ENCODE data around the gene DDX17. TPM values are rescaled to one million over a fixed set of nuclear protein-coding genes. Genes with fewer than 3 reads are reported as not detected.
A peak's percentile ranks its signal among the peaks of the same experiment; 100 is the strongest.

The DDX17 gene
- total RNA-seq, 2 experiments from 2014 or later, result 259 to 328 TPM

DNA sequence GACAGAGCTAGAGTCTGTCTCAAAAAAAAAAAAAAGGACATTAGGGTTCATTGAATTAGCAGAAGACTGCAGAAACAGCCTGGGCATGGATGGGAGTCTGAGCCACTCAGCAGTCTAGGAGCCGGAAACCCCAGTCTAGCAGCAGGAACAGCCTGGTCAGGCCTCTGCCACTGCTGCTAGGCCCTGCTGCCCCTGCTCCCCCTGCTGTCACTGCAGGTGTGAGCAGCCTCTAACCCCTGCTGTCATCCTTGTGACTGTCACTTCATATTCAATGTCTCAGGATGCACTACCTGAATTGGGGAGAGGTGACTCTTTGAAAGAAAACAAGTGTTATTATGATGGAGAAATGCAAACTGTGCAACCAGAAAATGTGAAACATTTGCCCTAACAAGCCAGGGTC lies 7.0 kb upstream of the DDX17 start:
- CTCF ChIA-PET, result interaction anchor here (1.2 kb wide), 1 partner anchor 11 kb away, joined by 3 read pairs; no protein-coding TSS in a partner anchor
- POLR2A ChIA-PET, result no interaction called here
- Mint-ChIP-seq H3K36me3 (ENCODE audit: low read depth) (peaks cover 2% of the 10 kb centered on the region), H3K27me3 (no peaks in the 10 kb centered on the region), H3K27ac (no peak overlapping the region), H3K9me3 (ENCODE audit: low read depth) (peaks cover 1% of the 10 kb centered on the region), H3K4me1 (peaks cover 2% of the 10 kb centered on the region), H3K4me3 (no peak overlapping the region)
- intact Hi-C loops (cut with DNase I, micrococcal nuclease), result no loop called here
- DNase-seq (peak; percentile 66), ATAC-seq (peak; percentile 97)

DNA sequence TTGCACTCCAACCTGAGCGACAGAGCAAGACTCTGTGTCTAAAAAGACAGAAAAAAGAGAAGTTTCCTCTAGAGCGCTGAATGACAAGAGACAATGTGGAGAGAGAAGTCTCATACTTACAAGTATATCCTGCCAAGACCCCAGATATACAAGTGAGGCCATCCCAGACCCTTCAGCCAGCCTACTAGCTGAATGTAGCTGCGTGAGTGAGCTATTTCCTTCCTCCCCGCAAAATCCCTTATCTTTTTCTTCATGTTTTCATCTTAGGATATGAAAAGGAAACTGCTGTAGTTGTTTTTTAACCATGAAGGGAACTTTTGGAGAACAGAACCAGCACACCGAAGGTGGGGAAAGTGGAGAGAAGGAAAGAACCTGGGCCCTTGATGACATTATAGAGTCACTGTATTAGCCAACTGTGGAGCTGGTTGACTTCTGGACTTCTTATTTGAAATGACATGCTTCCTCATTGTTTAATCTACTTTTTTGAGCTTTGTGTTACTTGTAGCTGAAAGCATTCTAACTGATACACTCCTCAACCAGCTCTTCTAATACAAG lies 4.4 kb upstream of the DDX17 start:
- Mint-ChIP-seq H3K27me3 (no peaks in the 10 kb centered on the region), H3K9me3 (ENCODE audit: low read depth) (peaks cover 2% of the 10 kb centered on the region), H3K27ac (no peak overlapping the region), H3K4me1 (peaks cover 9% of the 10 kb centered on the region), H3K36me3 (ENCODE audit: low read depth) (peaks cover 4% of the 10 kb centered on the region), H3K4me3 (no peak overlapping the region)
- ChIA-PET CTCF (interaction anchor here (0.6 to 1.3 kb wide), 5 partner anchors 14 to 62 kb away, joined by 3 to 6 read pairs (median 3); no protein-coding TSS in a partner anchor), POLR2A (interaction anchor here (1.2 kb wide), 1 partner anchor 8 kb away, joined by 4 read pairs; no protein-coding TSS in a partner anchor)
- no peak for DNase-seq
- ATAC-seq, result no peak
- intact Hi-C loops (cut with DNase I, micrococcal nuclease), result no loop called here

DNA sequence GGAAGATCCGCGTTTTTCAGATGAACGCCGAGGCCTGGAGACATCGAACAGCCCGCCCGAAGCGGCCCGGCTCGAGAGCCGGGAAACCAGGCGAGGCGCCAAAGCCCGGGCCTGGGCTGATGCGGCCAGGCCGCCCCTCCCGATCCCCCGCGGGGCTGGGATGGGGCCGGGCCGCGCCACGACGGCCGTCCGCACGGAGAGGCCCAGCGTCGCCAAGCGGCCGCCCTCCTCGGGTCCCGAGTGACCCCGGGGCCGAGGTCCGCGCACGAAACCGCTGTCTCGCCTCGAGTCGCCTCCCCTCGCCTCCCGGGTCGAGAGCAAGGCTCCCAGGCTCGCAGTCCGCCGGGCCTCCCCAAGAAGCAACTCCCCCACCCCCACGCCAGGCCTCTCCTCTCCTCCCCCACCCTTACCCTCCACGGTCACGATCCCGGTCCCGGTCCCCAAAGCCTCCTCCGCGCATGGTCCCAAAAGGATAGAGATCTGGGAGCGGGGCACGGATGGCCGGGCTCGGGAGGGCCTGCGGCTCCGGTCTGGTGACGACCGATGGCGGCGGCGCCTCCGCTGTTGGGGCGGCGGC lies 482 bp downstream of the DDX17 start:
- DNase-seq, result peak; percentile 76
- POLR2A ChIA-PET, result no interaction called here

DNA sequence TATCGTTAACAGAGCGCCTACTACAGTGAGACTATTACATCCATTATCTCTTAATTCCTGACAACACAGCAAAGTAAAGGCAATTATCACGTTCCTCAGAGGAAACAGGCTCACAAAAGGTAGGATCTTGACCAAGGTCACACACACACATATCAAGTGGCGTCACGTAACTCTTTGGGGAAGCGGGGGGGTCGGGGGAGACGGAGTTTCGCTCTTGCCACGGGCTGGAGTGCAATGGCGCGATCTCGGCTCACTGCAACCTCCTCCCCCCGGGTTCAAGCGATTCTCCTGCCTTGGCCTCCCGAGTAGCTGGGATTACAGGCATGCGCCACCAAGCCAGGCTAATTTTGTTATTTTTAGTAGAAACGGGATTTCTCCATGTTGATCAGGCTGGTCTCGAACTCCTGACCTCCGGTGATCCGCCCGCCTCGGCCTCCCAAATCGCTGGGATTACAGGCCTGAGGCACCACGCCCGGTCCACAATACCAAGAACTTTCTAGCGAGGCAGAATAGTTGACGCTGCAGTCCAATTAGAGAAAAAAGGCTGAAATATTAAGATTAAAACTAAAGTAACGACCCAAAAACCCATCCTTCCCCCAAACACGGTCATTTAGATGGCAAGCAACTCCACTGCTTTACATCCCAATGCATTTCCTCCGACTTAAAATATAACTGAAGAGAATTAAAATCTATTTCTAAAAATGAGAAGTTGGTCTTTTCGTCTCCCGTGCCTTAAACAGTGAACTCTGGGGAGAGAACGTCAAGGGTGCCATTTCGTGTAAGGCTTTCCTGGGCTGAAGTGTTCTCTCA lies 1.2 kb downstream of the DDX17 start:
- intact Hi-C loops (cut with DNase I, micrococcal nuclease), result loop anchor here (5.0 kb wide), 4 partner anchors 108 to 658 kb away; partner anchors contain the start of genes CSNK1E (in 1 of the 2), EIF3L (in 1 of the 2) and TOMM22 (in 1 of the 2)
- peak overlapping the region; percentile 98 for H3K27ac Mint-ChIP-seq
- peaks cover 42% of the 10 kb centered on the region for H3K4me1 Mint-ChIP-seq
- no peaks in the 10 kb centered on the region for H3K27me3 Mint-ChIP-seq
- no peak for ATAC-seq
- peaks cover 55% of the 10 kb centered on the region for H3K36me3 Mint-ChIP-seq (ENCODE audit: low read depth)
- DNase-seq, result peak; percentile 80
- ChIA-PET CTCF (no interaction called here), POLR2A (no interaction called here)
- H3K4me3 Mint-ChIP-seq, result peak overlapping the region; percentile 89
- H3K9me3 Mint-ChIP-seq (ENCODE audit: low read depth), result peaks cover 2% of the 10 kb centered on the region

More for the DNA sequence above, 482 bp downstream of the DDX17 start:
- peak overlapping the region; percentile 89 for H3K4me3 Mint-ChIP-seq
- peaks cover 2% of the 10 kb centered on the region for H3K9me3 Mint-ChIP-seq (ENCODE audit: low read depth)
- H3K27ac Mint-ChIP-seq, result peak overlapping the region; percentile 100
- intact Hi-C loops (cut with DNase I, micrococcal nuclease), result loop anchor here (1.0 to 5.0 kb wide), 15 partner anchors 27 to 1977 kb away; partner anchors contain the start of genes DMC1 (in 2 of the 2), GTPBP1 (in 2 of the 2), CBY1 (in 1 of the 2) and CSNK1E (in 1 of the 2)
- no peaks in the 10 kb centered on the region for H3K27me3 Mint-ChIP-seq
- peaks cover 40% of the 10 kb centered on the region for H3K4me1 Mint-ChIP-seq
- peak; percentile 15 for ATAC-seq
- CTCF ChIA-PET, result no interaction called here
- H3K36me3 Mint-ChIP-seq (ENCODE audit: low read depth), result peaks cover 50% of the 10 kb centered on the region

DNA sequence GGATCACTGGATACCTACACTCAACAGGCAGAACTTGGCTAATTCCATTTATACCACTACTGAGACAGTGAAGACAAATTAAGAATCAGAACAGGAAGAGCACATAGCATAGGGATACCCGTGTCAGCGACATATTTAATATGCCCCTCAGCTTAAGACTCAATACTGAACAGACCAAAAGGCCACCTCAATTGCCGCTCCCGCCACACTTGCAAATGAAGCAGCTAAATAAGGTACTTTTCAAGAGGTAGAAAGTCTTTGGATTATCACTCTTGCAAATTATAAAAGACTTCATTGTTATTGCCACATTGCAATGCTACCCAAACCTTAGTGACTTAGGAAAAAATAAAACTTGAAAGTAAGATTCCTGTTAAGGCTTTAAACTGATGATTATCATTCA lies 3.1 kb downstream of the DDX17 start:
- Mint-ChIP-seq H3K4me1 (peaks cover 55% of the 10 kb centered on the region), H3K27ac (peak overlapping the region; percentile 98), H3K9me3 (ENCODE audit: low read depth) (peaks cover under 1% of the 10 kb centered on the region), H3K27me3 (no peaks in the 10 kb centered on the region), H3K36me3 (ENCODE audit: low read depth) (peaks cover 70% of the 10 kb centered on the region), H3K4me3 (peak overlapping the region; percentile 89)
- ChIA-PET CTCF (interaction anchor here (0.9 to 1.6 kb wide), 3 partner anchors 9 to 15 kb away, joined by 3 to 4 read pairs (median 3); no protein-coding TSS in a partner anchor), POLR2A (interaction anchor here (1.0 to 1.2 kb wide), 2 partner anchors 8 to 67 kb away, joined by 3 to 4 read pairs; partner anchors contain the start of gene DMC1)
- ATAC-seq (no peak), DNase-seq (no peak)
- intact Hi-C loops (cut with DNase I, micrococcal nuclease), result no loop called here

DNA sequence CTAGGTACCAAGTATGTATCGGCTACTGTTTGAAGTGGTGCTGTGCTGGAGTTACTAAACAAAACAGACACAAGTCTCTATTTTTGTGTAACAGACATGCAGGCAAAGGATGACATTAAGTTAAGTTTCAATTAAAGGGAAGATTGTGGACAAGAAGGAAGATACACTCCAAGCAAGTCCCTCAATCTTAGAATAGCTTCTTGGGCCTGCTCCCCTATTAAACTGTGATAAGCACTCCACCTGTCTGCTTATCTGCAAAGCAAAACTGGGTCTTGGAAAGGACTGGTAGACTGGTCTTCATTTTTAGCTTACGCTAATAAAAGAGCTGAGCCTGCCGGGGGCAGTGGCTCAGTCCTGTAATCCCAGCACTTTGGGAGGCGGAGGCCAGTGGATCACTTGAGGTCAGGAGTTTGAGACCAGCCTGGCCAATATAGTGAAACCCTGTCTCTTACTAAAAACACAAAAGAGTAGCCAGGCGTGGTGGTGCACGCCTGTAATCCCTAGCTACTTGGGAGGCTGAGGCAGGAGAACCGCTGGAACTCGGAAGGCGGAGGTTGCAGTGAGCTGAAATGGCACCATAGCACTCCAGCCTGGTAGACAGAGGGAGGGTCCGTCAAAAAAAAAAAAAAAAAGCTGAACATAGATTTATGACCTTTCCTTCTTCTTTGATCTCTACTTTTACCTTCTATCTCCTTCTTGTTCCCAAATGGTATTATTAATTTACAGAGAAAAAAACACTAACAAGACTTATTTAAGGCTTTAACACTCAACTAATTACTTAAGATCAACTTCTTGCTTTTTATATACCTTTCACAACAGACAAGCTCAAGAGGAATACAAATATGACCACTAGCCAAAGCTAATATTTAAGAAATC lies 4.1 kb downstream of the DDX17 start:
- ChIA-PET CTCF (interaction anchor here (0.6 to 1.6 kb wide), 8 partner anchors 8 to 180 kb away, joined by 3 to 6 read pairs (median 4); partner anchors contain the start of gene TOMM22), POLR2A (interaction anchor here (1.0 to 1.2 kb wide), 2 partner anchors 9 to 68 kb away, joined by 3 to 4 read pairs; partner anchors contain the start of gene DMC1)
- H3K27me3 Mint-ChIP-seq, result no peaks in the 10 kb centered on the region
- intact Hi-C loops (cut with DNase I, micrococcal nuclease), result no loop called here
- DNase-seq (no peak), ATAC-seq (no peak)
- H3K27ac Mint-ChIP-seq, result peak overlapping the region; percentile 98
- peaks cover 75% of the 10 kb centered on the region for H3K36me3 Mint-ChIP-seq (ENCODE audit: low read depth)
- H3K4me1 Mint-ChIP-seq, result peaks cover 57% of the 10 kb centered on the region
- no peaks in the 10 kb centered on the region for H3K9me3 Mint-ChIP-seq (ENCODE audit: low read depth)
- peak overlapping the region; percentile 89 for H3K4me3 Mint-ChIP-seq

DNA sequence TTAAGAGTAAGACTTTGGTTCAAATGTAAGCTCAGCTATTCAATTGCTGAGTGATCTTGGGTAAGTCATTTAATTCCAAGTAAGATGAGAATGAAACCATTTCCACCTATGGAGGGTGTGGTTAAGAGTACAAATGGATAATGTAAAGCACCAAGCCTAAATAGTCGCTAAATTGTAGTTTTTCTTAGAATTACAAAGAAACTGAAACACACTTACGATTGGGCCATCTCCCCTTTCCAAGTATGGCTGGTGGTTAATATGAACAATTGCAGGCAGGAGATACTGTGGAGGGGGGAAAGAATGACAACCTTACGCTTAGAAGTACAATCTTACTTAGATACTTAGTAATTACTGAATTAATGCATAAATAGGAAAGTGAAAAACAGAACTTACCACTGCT lies 8.2 kb downstream of the DDX17 start:
- DNase-seq (no peak), ATAC-seq (peak; percentile 85)
- no peaks in the 10 kb centered on the region for H3K9me3 Mint-ChIP-seq (ENCODE audit: low read depth)
- intact Hi-C loops (cut with DNase I, micrococcal nuclease), result no loop called here
- no peaks in the 10 kb centered on the region for H3K27me3 Mint-ChIP-seq
- CTCF ChIA-PET, result interaction anchor here (1.0 to 1.9 kb wide), 2 partner anchors 8 to 74 kb away, joined by 3 to 5 read pairs; no protein-coding TSS in a partner anchor
- no peak overlapping the region for H3K4me3 Mint-ChIP-seq
- peaks cover 83% of the 10 kb centered on the region for H3K36me3 Mint-ChIP-seq (ENCODE audit: low read depth)
- POLR2A ChIA-PET, result interaction anchor here (0.6 kb wide), 1 partner anchor 1011 kb away, joined by 4 read pairs; no protein-coding TSS in a partner anchor
- H3K4me1 Mint-ChIP-seq, result peaks cover 66% of the 10 kb centered on the region
- peak overlapping the region; percentile 51 for H3K27ac Mint-ChIP-seq

DNA sequence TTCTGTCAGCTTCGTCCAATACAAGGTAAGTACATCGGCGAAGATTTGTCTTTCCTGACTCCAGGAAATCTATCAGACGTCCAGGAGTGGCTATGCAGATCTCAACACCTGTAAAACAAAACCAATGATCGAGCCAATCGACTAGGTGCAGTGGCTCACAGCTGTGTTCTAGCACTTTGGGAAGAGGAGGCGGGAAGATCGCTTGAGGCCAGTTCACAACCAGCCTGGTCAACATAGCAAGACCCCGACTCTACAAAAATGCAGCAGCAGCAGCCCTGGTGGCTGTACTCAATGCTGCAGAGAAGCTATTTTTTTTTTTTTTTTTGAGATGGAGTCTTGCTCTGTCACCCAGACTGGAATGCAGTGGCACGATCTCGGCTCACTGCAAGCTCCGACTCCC lies 11.2 kb downstream of the DDX17 start:
- Mint-ChIP-seq H3K36me3 (ENCODE audit: low read depth) (peaks cover 76% of the 10 kb centered on the region), H3K27ac (peak overlapping the region; percentile 59), H3K9me3 (ENCODE audit: low read depth) (no peaks in the 10 kb centered on the region), H3K4me3 (no peak overlapping the region), H3K27me3 (no peaks in the 10 kb centered on the region), H3K4me1 (peaks cover 62% of the 10 kb centered on the region)
- intact Hi-C loops (cut with DNase I, micrococcal nuclease), result no loop called here
- POLR2A ChIA-PET, result interaction anchor here (0.9 kb wide), 1 partner anchor 14 kb away, joined by 4 read pairs; no protein-coding TSS in a partner anchor
- ATAC-seq (no peak), DNase-seq (no peak)
- CTCF ChIA-PET, result interaction anchor here (0.8 to 1.6 kb wide), 4 partner anchors 8 to 27 kb away, joined by 3 to 6 read pairs (median 4); partner anchors contain the start of gene KDELR3

DNA sequence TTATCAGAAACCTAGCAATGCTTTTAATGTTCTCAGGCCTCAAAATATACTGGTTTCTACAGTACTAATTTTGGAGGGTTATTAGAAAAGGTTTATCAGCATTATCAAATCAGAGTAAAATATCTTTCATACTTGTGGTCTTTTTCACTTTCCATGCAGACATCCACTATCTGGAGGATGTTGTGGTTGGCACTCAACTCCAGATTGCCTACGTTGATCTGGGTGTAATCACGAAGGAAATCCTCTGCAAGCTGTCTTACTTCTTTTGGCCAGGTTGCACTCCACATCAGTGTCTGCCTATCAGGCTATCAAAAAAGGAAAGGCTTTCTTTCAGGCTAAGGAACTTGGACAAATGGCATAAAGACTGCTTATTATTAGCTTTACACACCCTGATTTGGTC lies 11.6 kb downstream of the DDX17 start:
- no peak overlapping the region for H3K4me3 Mint-ChIP-seq
- intact Hi-C loops (cut with DNase I, micrococcal nuclease), result no loop called here
- CTCF ChIA-PET, result interaction anchor here (0.8 to 1.6 kb wide), 4 partner anchors 9 to 27 kb away, joined by 3 to 6 read pairs (median 4); partner anchors contain the start of gene KDELR3

DNA sequence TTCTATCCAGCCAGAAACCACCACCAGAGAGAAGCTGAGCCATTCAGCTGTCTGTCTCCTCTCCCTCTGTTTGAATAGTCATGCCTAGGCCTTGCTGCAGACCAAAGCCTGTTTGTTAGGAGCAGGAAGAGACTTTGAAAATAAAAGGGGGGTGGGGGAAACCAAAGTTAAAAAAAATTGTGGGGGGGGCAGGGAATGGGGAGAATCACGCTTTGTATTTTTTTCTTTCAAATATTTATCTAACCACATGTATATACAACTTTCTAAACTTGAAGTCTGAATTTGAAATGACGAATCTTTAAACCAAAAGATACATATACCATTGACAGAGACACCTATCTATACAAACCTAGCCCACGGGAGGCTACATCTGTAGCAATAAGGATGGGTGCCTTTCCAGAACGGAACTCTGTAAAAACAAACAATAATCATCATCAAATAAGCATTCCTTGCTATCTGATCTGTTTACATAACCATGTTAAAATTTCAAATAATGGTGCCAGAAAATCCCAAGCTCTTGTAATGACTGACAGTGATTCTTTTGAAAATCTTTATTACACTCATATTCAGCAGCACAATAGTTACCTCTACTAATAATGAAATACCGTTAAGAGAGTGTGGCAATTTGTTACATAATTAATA lies 14.3 kb downstream of the DDX17 start:
- DNase-seq (no peak), ATAC-seq (no peak)
- Mint-ChIP-seq H3K9me3 (ENCODE audit: low read depth) (no peaks in the 10 kb centered on the region), H3K4me3 (no peak overlapping the region), H3K27me3 (no peaks in the 10 kb centered on the region), H3K27ac (no peak overlapping the region), H3K4me1 (peaks cover 61% of the 10 kb centered on the region), H3K36me3 (ENCODE audit: low read depth) (peaks cover 77% of the 10 kb centered on the region)
- POLR2A ChIA-PET, result interaction anchor here (0.7 kb wide), 1 partner anchor 497 kb away, joined by 4 read pairs; no protein-coding TSS in a partner anchor
- CTCF ChIA-PET, result interaction anchor here (0.6 to 1.2 kb wide), 2 partner anchors 11 to 1890 kb away, joined by 3 read pairs; no protein-coding TSS in a partner anchor
- intact Hi-C loops (cut with DNase I, micrococcal nuclease), result no loop called here

More for the DNA sequence above, 11.6 kb downstream of the DDX17 start:
- no peak for DNase-seq
- Mint-ChIP-seq H3K27me3 (no peaks in the 10 kb centered on the region), H3K4me1 (peaks cover 65% of the 10 kb centered on the region), H3K36me3 (ENCODE audit: low read depth) (peaks cover 78% of the 10 kb centered on the region), H3K9me3 (ENCODE audit: low read depth) (no peaks in the 10 kb centered on the region), H3K27ac (peak overlapping the region; percentile 59)
- no peak for ATAC-seq
- POLR2A ChIA-PET, result interaction anchor here (0.9 kb wide), 1 partner anchor 13 kb away, joined by 4 read pairs; no protein-coding TSS in a partner anchor

Data from activated CD4-positive, alpha-beta T cell treated with anti-CD3 and anti-CD28 coated beads for 36 hours (primary cell).